GM18526 (cell line): Measurements from ENCODE around the gene BRPF1.

Experiments used
- POLR2A ChIP-seq: IDR thresholded peaks from 3 replicates; pipeline ENCODE4 v1.6.1; 2011; ENCODE audit not compliant: insufficient read length; ENCODE audit errors: extremely low read depth

Gene BRPF1

DNA sequence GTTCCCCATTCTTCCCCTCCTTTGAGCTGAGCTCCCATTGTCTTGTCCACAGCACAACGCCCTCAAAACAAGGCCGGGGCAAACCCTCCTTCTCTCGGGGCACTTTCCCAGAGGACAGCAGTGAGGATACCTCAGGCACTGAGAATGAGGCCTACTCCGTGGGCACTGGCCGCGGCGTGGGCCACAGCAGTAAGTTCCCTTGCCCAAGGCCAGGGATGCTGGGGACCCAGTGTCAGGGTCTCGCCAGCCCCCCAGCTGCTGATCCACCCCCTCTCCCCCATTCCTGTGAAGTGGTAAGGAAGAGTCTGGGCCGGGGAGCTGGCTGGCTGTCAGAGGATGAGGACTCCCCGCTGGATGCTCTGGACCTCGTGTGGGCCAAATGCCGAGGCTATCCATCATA lies 14.0 kb downstream of the BRPF1 start:
- no peak for TF ChIP-seq POLR2A

- no peak for TF ChIP-seq POLR2A
Observed at GRCh38 chr3:9746330-9746729, 14.8 kb downstream of the BRPF1 start.

- TF ChIP-seq POLR2A = no peak
Observed at GRCh38 chr3:9747267-9747666, 15.7 kb downstream of the BRPF1 start.

GRCh38 chr3:9748031-9748430 lies 16.5 kb downstream of the BRPF1 start:
- no peak for TF ChIP-seq POLR2A

GRCh38 chr3:9749296-9749644 lies 17.7 kb downstream of the BRPF1 start:
- TF ChIP-seq POLR2A = no peak

GRCh38 chr3:9749645-9750555 lies 18.4 kb downstream of the BRPF1 start, which contains the start of gene OGG1:
OGG1 (plus strand) TSS chr3:9749952; CDS start chr3:9750287, 335 bp downstream.
- TF ChIP-seq POLR2A = peak; percentile 68

- no peak for TF ChIP-seq POLR2A
Observed at GRCh38 chr3:9750556-9751411, 19.2 kb downstream of the BRPF1 start.

GRCh38 chr3:9754678-9755077 lies 23.1 kb downstream of the BRPF1 start:
- TF ChIP-seq POLR2A = no peak

GRCh38 chr3:9757427-9757826 lies 25.9 kb downstream of the BRPF1 start:
- no peak for TF ChIP-seq POLR2A

DNA sequence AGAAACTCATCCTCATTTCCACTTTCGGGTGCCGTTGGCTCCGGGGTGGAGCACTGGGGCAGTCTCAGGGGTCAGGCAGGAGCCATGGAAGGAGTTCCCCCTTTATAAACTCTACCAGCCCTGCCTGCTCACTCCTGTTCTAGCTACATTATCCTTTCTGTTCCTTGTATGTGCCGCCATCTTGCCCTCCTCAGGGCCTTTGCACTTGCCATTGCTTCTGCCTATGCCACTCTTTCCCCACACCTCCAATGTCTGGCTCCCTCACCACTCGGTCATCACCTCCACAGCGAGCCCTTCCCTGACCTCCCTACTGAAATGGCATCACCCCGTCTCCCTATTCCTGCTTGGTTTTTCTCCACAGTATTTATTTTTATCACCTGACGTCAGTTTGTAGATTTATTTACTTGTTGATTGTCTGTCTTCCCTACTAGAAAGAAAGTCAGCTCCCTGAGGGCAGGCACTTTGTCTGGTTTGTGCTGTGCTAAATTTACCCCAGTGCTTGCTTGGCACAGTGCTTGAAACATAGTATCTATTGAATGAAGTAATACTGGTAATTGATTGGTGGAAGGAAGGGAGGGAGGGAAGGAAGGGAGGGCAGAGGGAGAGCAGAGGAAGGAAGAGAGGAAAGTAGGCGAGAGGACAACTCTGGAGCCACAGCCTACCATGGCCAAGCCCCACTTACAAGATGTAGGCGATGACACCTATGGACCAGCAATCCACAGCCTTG lies 29.4 kb downstream of the BRPF1 start:
- TF ChIP-seq POLR2A = no peak

DNA sequence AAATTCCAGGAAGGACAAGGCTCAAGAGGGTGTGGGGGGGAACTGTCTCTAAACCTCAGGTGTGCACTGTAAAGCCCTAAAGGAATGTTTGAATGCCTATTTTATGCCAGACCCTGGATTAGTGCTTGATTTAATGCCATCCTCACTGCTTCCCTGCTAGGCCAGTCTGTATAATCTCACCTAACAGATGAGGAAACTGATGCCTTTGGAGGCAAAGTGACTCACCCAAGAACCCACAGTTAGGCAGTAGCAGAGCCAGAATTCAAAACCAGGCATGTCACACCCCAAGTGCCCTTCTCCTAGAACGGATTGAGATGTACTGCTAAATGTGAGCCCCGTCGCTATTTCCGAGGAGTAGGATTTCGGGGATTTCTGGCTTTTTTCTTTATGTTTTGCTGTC lies 30.4 kb downstream of the BRPF1 start:
- no peak for TF ChIP-seq POLR2A

DNA sequence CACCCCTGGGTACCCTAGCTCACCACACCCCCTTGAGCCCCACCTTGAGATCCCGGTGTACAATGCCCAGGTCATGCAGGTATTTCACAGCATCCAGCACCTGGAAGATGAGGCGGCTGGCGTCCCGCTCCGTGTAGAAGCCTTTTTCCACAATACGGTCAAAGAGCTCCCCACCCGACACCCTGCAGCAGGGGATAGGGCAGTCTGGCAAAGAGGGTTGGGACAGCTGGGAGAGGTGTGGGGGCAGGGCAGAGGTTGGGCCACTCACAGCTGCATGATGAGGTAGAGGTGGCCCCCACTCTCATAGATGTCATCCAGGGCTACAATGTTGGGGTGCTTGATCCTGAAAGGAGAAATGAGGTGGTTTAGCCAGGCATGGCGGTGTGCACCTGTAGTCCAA lies 31.3 kb downstream of the BRPF1 start:
- TF ChIP-seq POLR2A = no peak

- no peak for TF ChIP-seq POLR2A
Observed at GRCh38 chr3:9765865-9766264, 34.3 kb downstream of the BRPF1 start.

- TF ChIP-seq POLR2A = no peak
Observed at GRCh38 chr3:9767418-9767817, 35.9 kb downstream of the BRPF1 start.

DNA sequence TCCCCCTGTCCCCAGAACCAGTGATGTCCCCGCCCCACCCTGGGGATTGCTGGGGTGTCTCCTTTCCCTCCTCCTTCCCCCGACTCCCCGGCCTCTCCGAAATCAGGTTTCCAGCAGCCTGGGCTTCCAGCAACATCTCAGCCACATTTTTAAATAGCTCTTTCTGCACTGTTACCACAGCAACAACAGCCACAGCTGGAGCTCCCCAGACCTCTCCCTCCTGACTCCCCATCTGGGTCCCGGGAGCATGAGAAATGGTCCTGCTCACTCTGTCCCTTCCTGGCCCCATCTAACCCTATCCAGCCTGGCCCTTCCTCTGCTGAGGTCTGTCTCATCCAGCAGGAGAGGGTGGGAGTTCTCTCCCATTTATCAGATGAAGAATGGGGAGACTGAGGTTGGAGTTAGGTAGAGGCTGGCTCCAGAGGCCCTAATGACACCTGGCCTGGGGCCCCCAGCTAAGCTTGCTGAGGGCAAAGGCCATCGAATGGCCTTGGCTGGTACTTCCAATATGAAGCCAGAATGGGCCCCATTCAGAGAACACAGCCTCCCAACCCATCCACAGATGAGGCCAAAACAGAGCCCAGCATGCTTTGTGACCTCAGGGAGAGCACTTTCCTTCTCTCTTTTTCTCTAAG lies 36.7 kb downstream of the BRPF1 start:
- TF ChIP-seq POLR2A = no peak
